GM21423 (cell line): Measurements from ENCODE around the gene FOXC1.

Experiments
- ATAC-seq: cut with Tn5 transposase; IDR thresholded peaks from one replicate; pipeline ENCODE4 v1.9.1; 2021; ENCODE audit warnings: mild to moderate bottlenecking, moderate library complexity; ENCODE audit not compliant: unreplicated experiment

Gene FOXC1

GRCh38 chr6:1640476-1640875, 30.8 kb downstream of the FOXC1 start:
- ATAC-seq, result no peak

DNA sequence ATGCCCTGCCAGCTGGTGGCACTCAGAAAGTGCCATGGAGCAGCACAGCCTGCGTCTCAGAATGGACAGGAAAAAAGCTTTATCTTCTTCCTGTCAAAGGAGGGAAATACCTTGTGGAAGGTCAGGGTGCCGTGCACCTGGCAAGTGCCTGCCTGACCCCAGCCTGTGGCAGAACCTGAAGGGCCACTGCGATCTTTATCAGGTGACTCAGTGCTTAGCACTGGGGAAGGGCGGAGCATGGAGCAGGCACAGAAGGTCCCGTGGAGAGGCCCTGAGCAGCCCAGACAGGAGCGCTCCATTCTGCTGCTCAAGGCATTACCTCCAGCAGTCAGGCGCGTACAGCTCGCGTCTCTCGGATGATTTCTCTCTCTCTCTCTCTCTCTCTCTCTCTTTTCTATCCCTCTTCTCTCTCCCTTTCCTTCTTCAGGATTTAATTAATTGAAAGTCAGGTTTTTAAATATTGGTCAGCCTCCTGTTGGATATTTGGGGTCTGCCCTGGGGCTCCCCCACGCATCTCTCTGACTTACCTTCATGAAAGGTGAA, 31.7 kb downstream of the FOXC1 start:
- ATAC-seq, result no peak

DNA sequence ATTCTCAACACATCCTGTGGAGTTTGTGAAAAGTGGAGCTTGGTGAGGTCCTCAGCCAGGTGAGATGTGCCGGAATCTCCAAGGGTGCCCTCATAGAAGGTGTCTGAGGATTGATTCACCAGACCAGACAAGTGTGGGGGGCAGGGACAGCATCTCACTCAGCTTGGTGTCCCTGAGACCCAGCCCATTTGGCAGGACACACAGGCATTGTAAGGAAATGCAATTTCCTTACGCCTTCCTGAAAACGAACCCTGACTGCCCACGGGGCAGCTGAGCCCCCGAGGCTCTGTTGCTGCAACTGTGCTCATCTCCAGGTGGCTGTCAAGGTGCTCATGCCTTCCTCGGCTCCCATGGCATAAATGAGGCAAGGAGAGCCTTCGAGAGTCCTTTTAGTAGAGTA, 33.4 kb downstream of the FOXC1 start:
- no peak for ATAC-seq

DNA sequence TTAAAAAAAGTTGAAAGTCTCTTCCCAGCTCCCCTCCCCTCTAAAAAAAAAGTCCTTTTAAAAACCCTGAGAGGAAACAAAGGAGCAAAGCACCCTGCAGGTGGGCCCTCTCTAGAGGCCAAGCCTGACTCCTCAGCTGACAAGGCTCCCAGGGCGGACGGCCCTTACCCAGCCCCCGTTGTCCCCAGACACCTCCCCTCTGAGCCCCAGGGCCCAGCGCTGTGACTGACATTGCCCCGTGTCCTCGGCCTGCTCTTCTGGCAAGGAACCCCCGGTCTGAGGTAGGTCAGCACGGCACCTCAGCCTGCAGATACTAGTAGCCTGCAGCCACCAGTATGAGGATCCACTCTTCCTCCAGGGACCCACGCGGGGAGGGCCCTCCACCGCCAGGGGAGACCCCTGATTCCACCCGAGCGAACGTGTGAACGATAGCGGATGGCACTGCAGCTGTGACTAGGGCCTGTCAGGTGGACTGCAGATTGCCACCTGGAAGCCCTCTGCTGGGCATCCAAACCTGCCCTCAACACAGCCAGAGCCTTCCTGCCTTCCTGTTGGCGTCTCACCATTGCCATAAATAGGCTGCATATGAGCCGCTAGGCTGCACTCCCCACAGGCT, 34.2 kb downstream of the FOXC1 start:
- ATAC-seq, result no peak

- no peak for ATAC-seq
Measured at GRCh38 chr6:1644516-1645060, 34.9 kb downstream of the FOXC1 start.

DNA sequence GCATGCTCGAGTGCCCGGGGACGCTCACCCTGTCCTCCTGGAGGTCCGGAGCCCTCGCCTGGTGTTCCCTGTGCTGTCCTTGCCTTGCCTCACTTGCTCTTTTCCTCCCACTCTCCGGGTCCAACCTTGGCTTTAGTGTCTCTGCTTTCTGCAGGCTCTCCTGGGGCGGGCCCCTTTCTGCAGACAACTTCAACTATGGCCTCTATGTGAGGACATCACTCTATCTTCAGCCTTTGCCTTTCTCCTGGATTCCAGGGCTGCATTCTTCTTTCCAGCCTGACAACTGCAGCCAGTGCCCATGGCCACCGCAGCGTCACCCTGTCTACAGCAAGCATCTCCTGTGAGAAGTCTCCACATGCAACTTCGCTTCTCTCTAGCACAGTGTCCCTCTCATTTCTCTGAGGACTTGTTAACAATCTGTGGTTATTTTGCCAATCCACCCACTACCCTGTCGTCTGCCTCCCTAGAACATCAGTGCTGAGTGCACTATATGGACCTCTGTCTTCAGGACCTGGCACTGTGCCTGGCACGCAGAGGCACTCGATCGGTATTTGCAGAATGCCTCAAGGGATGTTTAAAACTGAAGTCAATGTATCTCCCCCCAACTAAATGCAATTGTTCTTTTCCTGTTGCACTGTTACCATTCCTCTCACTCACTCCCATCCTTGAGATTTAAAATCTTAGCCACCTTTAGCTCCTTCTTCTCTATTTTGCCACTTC, 35.9 kb downstream of the FOXC1 start:
- ATAC-seq, result no peak

DNA sequence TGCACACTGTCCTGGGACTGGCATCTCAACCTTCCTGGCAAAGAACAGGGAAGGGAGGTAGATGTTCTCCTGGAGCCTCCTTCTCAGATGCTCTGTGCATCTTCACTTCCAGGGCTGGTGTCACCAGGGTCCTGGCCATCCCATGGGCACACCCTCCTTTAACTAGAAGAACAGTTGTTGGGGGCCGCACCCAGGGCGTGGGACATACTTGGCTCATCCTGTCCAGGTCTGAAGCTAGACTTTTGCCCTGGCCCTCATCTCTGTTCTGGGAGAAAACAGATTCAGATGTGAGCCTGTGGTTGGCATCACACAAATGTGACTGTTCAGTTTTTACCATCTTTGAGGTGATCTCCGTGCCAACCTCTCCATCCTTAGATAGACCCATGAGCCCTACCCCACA, 41.6 kb downstream of the FOXC1 start:
- no peak for ATAC-seq

- ATAC-seq, result no peak
Measured at GRCh38 chr6:1652842-1653241, 43.1 kb downstream of the FOXC1 start.

DNA sequence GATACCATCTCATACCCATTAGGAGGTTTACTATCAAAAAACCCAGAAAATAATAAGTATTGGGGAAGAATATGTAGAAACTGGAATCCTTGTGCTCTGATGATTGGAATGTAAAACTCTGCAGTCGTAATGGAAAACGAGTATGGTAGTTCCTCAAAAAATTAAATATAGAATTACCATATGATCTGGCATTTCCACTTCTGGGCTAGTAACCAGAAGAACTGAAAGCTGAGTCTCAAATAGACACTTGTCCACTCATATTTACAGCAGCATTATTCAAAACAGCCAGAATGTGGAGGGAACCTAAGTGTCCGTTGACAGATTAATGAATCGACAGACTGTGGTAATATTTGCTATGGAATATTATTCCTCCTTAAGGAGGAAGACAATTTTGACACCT, 44.3 kb downstream of the FOXC1 start:
- ATAC-seq, result no peak

DNA sequence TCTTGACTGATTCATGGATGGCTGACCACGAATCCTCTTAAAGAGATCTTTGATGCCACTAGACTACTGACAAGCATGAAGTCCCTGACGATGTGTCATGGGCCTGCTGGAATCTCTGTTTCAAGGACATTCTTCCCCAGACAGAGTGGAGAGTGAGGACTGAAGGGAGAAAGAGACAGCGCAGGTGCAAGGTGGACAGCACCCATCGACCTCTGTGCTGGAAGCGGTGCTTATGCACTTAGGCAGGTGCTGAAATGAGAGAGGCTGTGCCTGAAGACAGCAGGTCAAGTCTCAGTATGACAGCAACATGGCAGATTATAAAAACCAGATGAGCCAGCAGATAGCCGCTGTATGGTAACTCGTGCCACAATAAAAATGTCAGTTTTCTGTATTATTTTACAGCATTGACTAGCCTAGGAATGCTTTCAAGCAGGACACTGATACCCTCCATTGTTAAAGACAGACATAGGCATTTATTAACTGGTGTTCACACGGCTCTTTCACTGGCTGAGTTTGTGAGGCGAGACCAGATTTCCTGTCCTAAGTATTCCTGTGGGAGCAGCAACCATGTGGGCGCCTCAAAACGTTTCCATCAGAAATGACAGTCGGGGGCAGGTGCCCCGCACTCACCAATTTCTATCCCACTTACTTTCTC, 47.5 kb downstream of the FOXC1 start:
- ATAC-seq, result no peak

GRCh38 chr6:1657771-1658165, 48.1 kb downstream of the FOXC1 start:
- ATAC-seq, result no peak

GRCh38 chr6:1658212-1659005, 48.7 kb downstream of the FOXC1 start:
- no peak for ATAC-seq

GRCh38 chr6:1659816-1660215, 50.1 kb downstream of the FOXC1 start:
- ATAC-seq, result no peak

GRCh38 chr6:1662534-1662933, 52.8 kb downstream of the FOXC1 start:
- no peak for ATAC-seq
